HepG2 (cell line): Measurements from ENCODE around the gene DDX39B. TPM values are rescaled to one million over a fixed set of nuclear protein-coding genes. Genes with fewer than 3 reads are reported as not detected.

ENCODE experiments used
- ARID4A ChIP-seq: sonication (generic); formaldehyde crosslinking; IDR thresholded peaks from 2 replicates; pipeline ENCODE4 v1.5.0; 2020; ENCODE audit warnings: mild to moderate bottlenecking, missing genetic modification reagents, borderline replicate concordance
- ATF4 ChIP-seq, 2 experiments: fragments of 450-650 bp in 1 of 2; sonication (generic) in 1 of 2; formaldehyde crosslinking; IDR thresholded peaks; 2 replicates each; pipeline versions ENCODE4 v1.5.0 to v1.8.0; 2020 to 2022; ENCODE audit warnings: mild to moderate bottlenecking in 1 of 2, missing genetic modification reagents in 1 of 2
- BRD4 ChIP-seq: sonication (generic); formaldehyde crosslinking; IDR thresholded peaks from 2 replicates; pipeline ENCODE4 v1.4.0; 2020; ENCODE audit warnings: missing genetic modification reagents
- CBX5 ChIP-seq: sonication (generic); formaldehyde crosslinking; IDR thresholded peaks from 2 replicates; pipeline ENCODE4 v1.4.0; 2020; ENCODE audit warnings: missing genetic modification reagents, borderline replicate concordance
- HDAC6 ChIP-seq: fragments of 200-600 bp; sonication (generic); IDR thresholded peaks from 2 replicates; pipeline ENCODE4 v1.7.0; 2017; ENCODE audit warnings: mild to moderate bottlenecking, antibody characterized with exemption, low read length, low read depth
- HINFP ChIP-seq: sonication (generic); formaldehyde crosslinking; IDR thresholded peaks from 2 replicates; pipeline ENCODE4 v1.4.0; 2020; ENCODE audit warnings: low read depth, mild to moderate bottlenecking, missing genetic modification reagents
- MAF1 ChIP-seq: sonication (generic); formaldehyde crosslinking; IDR thresholded peaks from 2 replicates; pipeline ENCODE4 v1.5.0; 2020; ENCODE audit warnings: missing genetic modification reagents, borderline replicate concordance
- RERE ChIP-seq: IDR thresholded peaks from 2 replicates; pipeline ENCODE4 v1.6.1; 2016; ENCODE audit warnings: low read depth, missing genetic modification reagents, missing compliant biosample characterization
- WIZ ChIP-seq: sonication (generic); formaldehyde crosslinking; IDR thresholded peaks from 2 replicates; pipeline ENCODE4 v1.5.1; 2020; ENCODE audit warnings: mild to moderate bottlenecking, missing genetic modification reagents
- ZBTB26 ChIP-seq: IDR thresholded peaks from 2 replicates; pipeline ENCODE4 v1.6.1; 2016; ENCODE audit warnings: missing compliant biosample characterization, missing genetic modification reagents, borderline replicate concordance
- ZBTB34 ChIP-seq: sonication (generic); formaldehyde crosslinking; IDR thresholded peaks from 2 replicates; pipeline ENCODE4 v1.8.0; 2022; ENCODE audit warnings: mild to moderate bottlenecking, missing genetic modification reagents
- ZNF749 ChIP-seq: sonication (generic); formaldehyde crosslinking; IDR thresholded peaks from 2 replicates; pipeline ENCODE4 v1.8.0; 2022; ENCODE audit warnings: mild to moderate bottlenecking, missing genetic modification reagents, moderate library complexity, borderline replicate concordance
- polyA plus RNA-seq, 8 experiments: library from polyadenylated mRNA; depleted of rRNA in 3 of 8; stranded (reverse) in 7 of 8; unstranded in 1 of 8; fragments of >200 nt; fragmentation: Illumina TruSeq in 4 of 8; extraction: Trizol in 4 of 8; gene quantifications; 2 replicates each; pipeline versions ENCODE4 v1.2.1 to v1.2.3, GENCODE V29; 2011 to 2016; ENCODE audit warnings: low read depth in 4 of 8, missing spikeins in 1 of 8, mixed read lengths in 1 of 8; ENCODE audit not compliant: insufficient read depth in 1 of 8
- total RNA-seq, 5 experiments: library from RNA; depleted of rRNA; stranded (reverse); fragments of >200 nt; fragmentation: Illumina TruSeq; extraction: Trizol; gene quantifications; 2 replicates each; pipeline ENCODE4 v1.2.3, GENCODE V29; 2016; ENCODE audit warnings: low read depth in 1 of 5

DDX39B gene
- total and polyA plus RNA-seq, 2 of the 13 experiments (the other 11 are each of a cell fraction or from before 2014, with no cell fraction given), result 570 to 678 TPM

GRCh38 chr6:31529329-31530150 lies 12.3 kb downstream of the DDX39B start (continued):
- TF ChIP-seq ARID4A (CRISPR knock-in tag) (no peak; the same call in 1 of the 2 replicates), HINFP (no peak), RERE (CRISPR knock-in tag) (no peak), MAF1 (CRISPR knock-in tag) (no peak), ZBTB26 (CRISPR knock-in tag) (no peak), BRD4 (CRISPR knock-in tag) (no peak), HDAC6 (no peak), ZNF749 (CRISPR knock-in tag) (no peak; the same call in 1 of the 2 replicates), ATF4 (CRISPR knock-in tag; IDR thresholded peaks at IDR 0.05) (no peak), ZBTB34 (CRISPR knock-in tag) (no peak), WIZ (CRISPR knock-in tag) (no peak), CBX5 (no peak)
